Measurements from ENCODE around the gene TNRC6A. TPM values are rescaled to one million over a fixed set of nuclear protein-coding genes. Genes with fewer than 3 reads are reported as not detected.
A peak's percentile ranks its signal among the peaks of the same experiment; 100 is the strongest.

The TNRC6A gene
- total RNA-seq, 6 experiments from 2014 or later, result 40.7 to 49.3 (median 41.7) TPM

- Mint-ChIP-seq H3K36me3 (ENCODE audit: low read depth) (no peaks in the 10 kb centered on the region), H3K4me3 (no peak overlapping the region), H3K27me3 (ENCODE audit: insufficient read depth) (no peaks in the 10 kb centered on the region; the same call in 1 of the 2 replicates), H3K9me3 (no peaks in the 10 kb centered on the region), H3K27ac (peak overlapping the region; percentile 73), H3K4me1 (ENCODE audit: low read depth) (peaks cover 63% of the 10 kb centered on the region)
- peak; percentile 48 for DNase-seq
- no peak for TF ChIP-seq CTCF (IDR thresholded peaks at IDR 0.05)
These were observed 121.0 kb downstream of the TNRC6A start for GRCh38 chr16:24850289-24850938.

- H3K27ac Mint-ChIP-seq, result peak overlapping the region; percentile 77
- peak; percentile 51 for DNase-seq
- no peaks in the 10 kb centered on the region for H3K36me3 Mint-ChIP-seq (ENCODE audit: low read depth)
- peaks cover 69% of the 10 kb centered on the region for H3K4me1 Mint-ChIP-seq (ENCODE audit: low read depth)
- peaks cover 2% of the 10 kb centered on the region; the same call in 1 of the 2 replicates for H3K27me3 Mint-ChIP-seq (ENCODE audit: insufficient read depth)
- TF ChIP-seq CTCF (IDR thresholded peaks at IDR 0.05), result no peak
- no peaks in the 10 kb centered on the region for H3K9me3 Mint-ChIP-seq
- peak overlapping the region; percentile 47 for H3K4me3 Mint-ChIP-seq
These were observed 122.2 kb downstream of the TNRC6A start for GRCh38 chr16:24851700-24852099.

- no peak for TF ChIP-seq CTCF (IDR thresholded peaks at IDR 0.05)
- peak overlapping the region; percentile 77 for H3K27ac Mint-ChIP-seq
- H3K27me3 Mint-ChIP-seq (ENCODE audit: insufficient read depth), result peaks cover 2% of the 10 kb centered on the region; the same call in 1 of the 2 replicates
- H3K4me1 Mint-ChIP-seq (ENCODE audit: low read depth), result peaks cover 65% of the 10 kb centered on the region
- H3K4me3 Mint-ChIP-seq, result peak overlapping the region; percentile 47; the same call in 1 of the 2 replicates
- H3K9me3 Mint-ChIP-seq, result no peaks in the 10 kb centered on the region
- DNase-seq, result no peak
- H3K36me3 Mint-ChIP-seq (ENCODE audit: low read depth), result no peaks in the 10 kb centered on the region
These were observed 122.8 kb downstream of the TNRC6A start for GRCh38 chr16:24852281-24852721.

GRCh38 chr16:24853169-24853824 lies 123.8 kb downstream of the TNRC6A start:
- no peak for DNase-seq
- H3K4me1 Mint-ChIP-seq (ENCODE audit: low read depth), result peaks cover 55% of the 10 kb centered on the region
- H3K9me3 Mint-ChIP-seq, result no peaks in the 10 kb centered on the region
- H3K36me3 Mint-ChIP-seq (ENCODE audit: low read depth), result no peaks in the 10 kb centered on the region
- peaks cover 2% of the 10 kb centered on the region; the same call in 1 of the 2 replicates for H3K27me3 Mint-ChIP-seq (ENCODE audit: insufficient read depth)
- no peak overlapping the region; the same call in none of the 2 replicates for H3K4me3 Mint-ChIP-seq
- peak overlapping the region; percentile 49; the same call in 1 of the 2 replicates for H3K27ac Mint-ChIP-seq
- no peak for TF ChIP-seq CTCF (IDR thresholded peaks at IDR 0.05)

GRCh38 chr16:24853830-24854229 lies 124.4 kb downstream of the TNRC6A start:
- H3K9me3 Mint-ChIP-seq, result no peaks in the 10 kb centered on the region
- peak overlapping the region; percentile 27 for H3K4me3 Mint-ChIP-seq
- peaks cover 2% of the 10 kb centered on the region; the same call in 1 of the 2 replicates for H3K27me3 Mint-ChIP-seq (ENCODE audit: insufficient read depth)
- no peaks in the 10 kb centered on the region for H3K36me3 Mint-ChIP-seq (ENCODE audit: low read depth)
- H3K27ac Mint-ChIP-seq, result peak overlapping the region; percentile 49
- peak; percentile 32 for DNase-seq
- H3K4me1 Mint-ChIP-seq (ENCODE audit: low read depth), result peaks cover 54% of the 10 kb centered on the region
- TF ChIP-seq CTCF (IDR thresholded peaks at IDR 0.05), result no peak

Measured in HFFc6 (cell line).